AG04450 (cell line): ENCODE results near the gene PTTG2. TPM values are rescaled to one million over a fixed set of nuclear protein-coding genes. Genes with fewer than 3 reads are reported as not detected.

Experiments
- CTCF ChIA-PET: fragments of 300-600, 350-600 bp; formaldehyde crosslinking; extraction: SDS; loops from one replicate; lab custom pipeline; 2022; ENCODE audit warnings: antibody characterized with exemption, inconsistent platforms; lab: Charles Lee
- POLR2A ChIA-PET: fragments of 350-600 bp; formaldehyde crosslinking; extraction: SDS; loops from one replicate; lab custom pipeline; 2021; ENCODE audit warnings: antibody characterized with exemption, inconsistent platforms; lab: Yijun Ruan, JAX
- DNase-seq: peaks from one replicate; pipeline ENCODE4 v3.0.0-alpha.2; 2011; ENCODE audit warnings: low read depth, low spot score
- H3K27ac ChIP-seq: one replicate; pipeline ENCODE4 v1.5.1; 2012; ENCODE audit warnings: low read depth, low read length, control low read depth
- H3K27me3 ChIP-seq: one replicate; pipeline ENCODE4 v1.6.0; 2012; ENCODE audit warnings: low read length; ENCODE audit not compliant: control insufficient read depth, insufficient read depth
- H3K4me3 ChIP-seq: 2 replicates; pipeline ENCODE4 v1.5.1; 2011; ENCODE audit warnings: mild to moderate bottlenecking, low read depth, low read length, control low read depth
- H3K9me3 ChIP-seq: 2 replicates; pipeline ENCODE4 v1.5.1; 2012; ENCODE audit warnings: low read length; ENCODE audit not compliant: control insufficient read depth, insufficient read depth
- polyA plus RNA-seq: library from polyadenylated mRNA; depleted of rRNA; stranded (reverse); fragments of >200 nt; gene quantifications from 2 replicates; pipeline ENCODE4 v1.2.3, GENCODE V29; 2011
- TF ChIP-seq, protein P1 (sequence below): IDR thresholded peaks from 2 replicates; pipeline ENCODE4 v1.5.1; 2011; ENCODE audit warnings: low read depth, low read length, control low read depth, inconsistent platforms

The PTTG2 gene
- polyA plus RNA-seq, 1 experiment = not detected

DNA sequence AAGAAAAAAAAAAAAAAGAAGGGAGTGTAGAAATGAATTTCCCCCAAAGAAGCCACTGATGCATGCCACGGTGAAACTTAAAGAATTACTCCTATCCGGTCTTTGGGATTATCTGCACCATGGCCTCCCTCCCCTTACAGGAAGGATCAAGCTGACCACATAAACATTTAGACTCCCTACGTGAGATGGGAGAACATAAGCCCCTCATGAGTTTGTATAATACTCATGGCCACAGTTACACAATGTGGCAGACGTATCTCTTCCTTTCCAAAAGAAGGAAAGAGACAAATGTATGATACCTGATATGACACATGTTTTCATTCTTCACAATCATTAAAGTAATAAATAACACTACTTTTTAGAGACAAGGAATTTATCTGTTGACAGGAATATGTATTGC, 3.3 kb upstream of the PTTG2 start:
- Histone ChIP-seq H3K27ac (no peak overlapping the region), H3K27me3 (peaks cover 4% of the 10 kb centered on the region), H3K4me3 (no peak overlapping the region), H3K9me3 (no peaks in the 10 kb centered on the region)
- DNase-seq = no peak
- ChIA-PET CTCF (no interaction called here), POLR2A (no interaction called here)
- TF ChIP-seq, protein P1, sequence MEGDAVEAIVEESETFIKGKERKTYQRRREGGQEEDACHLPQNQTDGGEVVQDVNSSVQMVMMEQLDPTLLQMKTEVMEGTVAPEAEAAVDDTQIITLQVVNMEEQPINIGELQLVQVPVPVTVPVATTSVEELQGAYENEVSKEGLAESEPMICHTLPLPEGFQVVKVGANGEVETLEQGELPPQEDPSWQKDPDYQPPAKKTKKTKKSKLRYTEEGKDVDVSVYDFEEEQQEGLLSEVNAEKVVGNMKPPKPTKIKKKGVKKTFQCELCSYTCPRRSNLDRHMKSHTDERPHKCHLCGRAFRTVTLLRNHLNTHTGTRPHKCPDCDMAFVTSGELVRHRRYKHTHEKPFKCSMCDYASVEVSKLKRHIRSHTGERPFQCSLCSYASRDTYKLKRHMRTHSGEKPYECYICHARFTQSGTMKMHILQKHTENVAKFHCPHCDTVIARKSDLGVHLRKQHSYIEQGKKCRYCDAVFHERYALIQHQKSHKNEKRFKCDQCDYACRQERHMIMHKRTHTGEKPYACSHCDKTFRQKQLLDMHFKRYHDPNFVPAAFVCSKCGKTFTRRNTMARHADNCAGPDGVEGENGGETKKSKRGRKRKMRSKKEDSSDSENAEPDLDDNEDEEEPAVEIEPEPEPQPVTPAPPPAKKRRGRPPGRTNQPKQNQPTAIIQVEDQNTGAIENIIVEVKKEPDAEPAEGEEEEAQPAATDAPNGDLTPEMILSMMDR = no peak

DNA sequence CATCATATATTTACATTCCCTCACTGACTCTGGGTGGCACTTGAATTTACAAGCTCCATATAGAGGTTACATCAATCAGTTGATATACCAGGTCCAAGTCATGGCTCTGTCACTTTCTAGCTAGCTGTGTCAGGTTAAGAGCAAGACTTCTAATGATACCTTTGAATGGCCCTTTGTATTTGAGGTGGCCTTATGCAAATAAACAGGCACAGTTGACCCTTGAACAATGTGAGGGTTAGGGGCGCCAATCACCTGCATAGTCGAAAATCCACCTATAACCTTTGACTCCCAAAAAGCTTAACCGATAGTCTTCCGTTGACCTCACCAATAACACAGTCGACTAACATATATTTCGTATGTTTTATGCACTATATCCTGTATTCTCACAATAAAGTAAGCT, 1.3 kb upstream of the PTTG2 start:
- no peak for DNase-seq
- peaks cover 3% of the 10 kb centered on the region for H3K27me3 ChIP-seq
- TF ChIP-seq, protein P1 = no peak
- no peaks in the 10 kb centered on the region; the same call in 1 of the 2 replicates for H3K9me3 ChIP-seq
- no peak overlapping the region for H3K4me3 ChIP-seq
- ChIA-PET CTCF (no interaction called here), POLR2A (no interaction called here)
- no peak overlapping the region for H3K27ac ChIP-seq

DNA sequence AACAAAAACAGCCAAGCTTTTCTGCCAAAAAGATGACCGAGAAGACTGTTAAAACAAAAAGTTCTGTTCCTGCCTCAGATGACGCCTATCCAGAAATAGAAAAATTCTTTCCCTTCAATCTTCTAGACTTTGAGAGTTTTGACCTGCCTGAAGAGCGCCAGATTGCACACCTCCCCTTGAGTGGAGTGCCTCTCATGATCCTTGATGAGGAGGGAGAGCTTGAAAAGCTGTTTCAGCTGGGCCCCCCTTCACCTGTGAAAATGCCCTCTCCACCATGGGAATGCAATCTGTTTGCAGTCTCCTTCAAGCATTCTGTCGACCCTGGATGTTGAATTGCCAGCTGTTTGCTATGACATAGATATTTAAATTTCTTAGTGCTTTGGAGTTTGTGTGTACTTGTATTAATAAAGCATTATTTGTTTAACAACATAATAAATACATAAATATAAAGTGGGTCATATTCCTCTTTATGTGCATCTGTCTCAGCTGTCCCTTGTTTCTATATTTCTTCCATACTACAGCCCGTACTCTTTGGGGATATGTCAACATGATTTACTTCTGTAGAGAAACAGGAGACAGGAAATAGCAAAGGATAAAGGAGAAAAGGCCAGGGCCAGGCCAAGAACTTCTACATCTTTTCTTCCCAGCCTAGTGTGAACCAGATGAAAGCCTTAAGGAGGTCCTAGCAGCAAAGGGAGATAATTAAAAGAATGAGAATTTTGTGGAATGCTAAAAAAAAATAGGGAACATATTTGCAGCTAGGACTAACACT, 667 bp downstream of the PTTG2 start:
- Histone ChIP-seq H3K4me3 (no peak overlapping the region), H3K27me3 (peaks cover 7% of the 10 kb centered on the region), H3K9me3 (no peaks in the 10 kb centered on the region; the same call in 1 of the 2 replicates), H3K27ac (no peak overlapping the region)
- TF ChIP-seq, protein P1 = no peak
- POLR2A ChIA-PET = no interaction called here
- CTCF ChIA-PET = no interaction called here
- DNase-seq = no peak

DNA sequence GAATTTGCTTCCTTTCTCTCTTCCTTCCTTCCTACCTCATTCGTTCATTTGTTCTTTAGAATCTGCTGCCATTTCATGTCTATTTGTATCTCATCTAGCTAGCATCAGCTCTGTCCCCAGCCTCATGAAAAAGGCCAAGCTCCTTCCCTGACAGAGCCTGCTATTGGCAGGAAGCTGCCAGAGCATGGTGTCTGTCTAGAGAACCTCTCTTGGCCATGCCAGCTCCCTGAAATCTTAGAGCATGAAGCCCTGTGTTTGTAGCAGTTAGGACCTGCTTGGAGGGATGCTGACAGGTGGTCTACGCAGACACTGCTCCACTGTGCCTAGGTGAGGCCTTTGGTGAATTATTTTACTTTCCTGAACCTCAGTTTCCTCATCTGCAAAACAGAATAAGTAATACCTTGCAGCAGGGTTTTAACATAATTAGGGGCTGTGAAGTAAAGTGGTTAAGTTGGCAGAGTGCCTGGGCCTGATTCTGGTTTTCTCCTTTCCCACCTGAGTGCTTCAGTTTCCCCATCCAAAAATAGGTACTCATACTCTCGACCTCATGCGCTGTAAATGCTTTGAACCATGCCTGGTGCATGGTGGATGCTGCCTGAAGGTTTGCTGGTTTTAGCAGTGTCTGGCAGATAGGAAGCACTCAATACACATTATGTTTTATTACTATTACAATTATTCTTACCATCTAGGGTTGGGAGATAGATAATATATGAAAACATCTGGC, 4.7 kb downstream of the PTTG2 start:
- Histone ChIP-seq H3K9me3 (no peaks in the 10 kb centered on the region; the same call in 1 of the 2 replicates), H3K27ac (no peak overlapping the region), H3K4me3 (no peak overlapping the region), H3K27me3 (peaks cover 7% of the 10 kb centered on the region)
- CTCF ChIA-PET = no interaction called here
- no peak for DNase-seq
- POLR2A ChIA-PET = no interaction called here
- TF ChIP-seq, protein P1 = no peak

DNA sequence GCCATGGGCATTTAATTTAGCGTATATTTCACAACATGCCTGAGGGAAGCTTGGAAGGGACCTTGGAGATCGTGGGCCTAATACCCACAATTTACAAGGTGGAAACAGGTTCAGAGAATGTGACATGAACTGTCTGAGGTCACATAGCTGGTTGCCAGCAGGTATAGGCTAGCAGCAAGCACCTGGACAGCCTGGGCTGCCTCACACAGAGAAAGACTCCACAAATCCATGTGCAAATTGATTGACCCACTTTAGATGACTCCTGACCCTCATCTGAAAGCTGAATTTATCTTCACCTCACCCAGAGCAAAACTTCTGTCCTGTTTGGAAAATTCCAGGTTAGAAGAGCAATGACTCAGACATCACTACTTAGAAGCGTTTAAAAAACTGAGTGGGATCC, 5.8 kb downstream of the PTTG2 start:
- ChIA-PET POLR2A (no interaction called here), CTCF (no interaction called here)
- no peak for DNase-seq
- H3K27me3 ChIP-seq = peaks cover 4% of the 10 kb centered on the region
- no peak overlapping the region for H3K4me3 ChIP-seq
- H3K9me3 ChIP-seq = no peaks in the 10 kb centered on the region; the same call in 1 of the 2 replicates
- H3K27ac ChIP-seq = no peak overlapping the region
- TF ChIP-seq, protein P1 = no peak
